Thymus (tissue), 11 donors: ENCODE data around the gene CEP83. TPM values are rescaled to one million over a fixed set of nuclear protein-coding genes. Genes with fewer than 3 reads are reported as not detected.
"Not testable (repeated sequence)": the region's sequence is repeated elsewhere in the genome, so short reads cannot be mapped to it uniquely, and the experiment has no call there.

Source experiments
- DNase-seq, 9 donors: peaks; one replicate each; pipeline ENCODE4 v3.0.0-alpha.2; 2013; ENCODE audit warnings: low spot score in 9 of 9, low read depth in 6 of 9, missing footprints in 1 of 9
- H3K27ac ChIP-seq, 2 donors: one replicate each; pipeline ENCODE4 v1.5.1; 2013; ENCODE audit warnings: control low read depth in 1 of 2, low read depth in 1 of 2, low read length in 1 of 2, mild to moderate bottlenecking in 1 of 2, moderate library complexity in 1 of 2
- H3K27me3 ChIP-seq, 2 donors: one replicate each; pipeline ENCODE4 v1.5.1; 2013; ENCODE audit warnings: low read length in 1 of 2; ENCODE audit not compliant: control insufficient read depth in 2 of 2, insufficient read depth in 1 of 2
- H3K36me3 ChIP-seq, 2 donors: one replicate each; pipeline ENCODE4 v1.5.1; 2013; ENCODE audit warnings: low read length in 1 of 2, mild to moderate bottlenecking in 1 of 2, moderate library complexity in 1 of 2; ENCODE audit not compliant: control insufficient read depth in 2 of 2, insufficient read depth in 2 of 2
- H3K4me1 ChIP-seq, 2 donors: one replicate each; pipeline ENCODE4 v1.5.1; 2013; ENCODE audit warnings: low read length in 2 of 2; ENCODE audit not compliant: control insufficient read depth in 2 of 2, insufficient read depth in 2 of 2
- H3K4me3 ChIP-seq, 2 donors: one replicate each; pipeline ENCODE4 v1.5.1; 2013; ENCODE audit warnings: low read length in 2 of 2, control low read depth in 1 of 2, mild to moderate bottlenecking in 1 of 2
- H3K9me3 ChIP-seq, 2 donors: one replicate each; pipeline ENCODE4 v1.5.1; 2013; ENCODE audit warnings: low read length in 1 of 2, mild to moderate bottlenecking in 1 of 2; ENCODE audit not compliant: control insufficient read depth in 2 of 2, insufficient read depth in 1 of 2
- WGBS: extraction: QIAGEN DNeasy Blood & Tissue Kit; methylation state at CpG from one replicate; pipeline ENCODE4 v1.1.7; 2013; 5-methylcytosine and 5-hydroxymethylcytosine counted together
- polyA plus RNA-seq: library from polyadenylated mRNA; stranded (reverse); fragments of 200-250 nt; gene quantifications from one replicate; pipeline ENCODE4 v1.2.3, GENCODE V29; 2013
- total RNA-seq: library from RNA; stranded (reverse); fragments of 120-200 nt; gene quantifications from one replicate; pipeline ENCODE4 v1.2.4, GENCODE V29; 2013
- donor health status: healthy.

The CEP83 gene
- total and polyA plus RNA-seq, 2 donors = 15.1 TPM

DNA sequence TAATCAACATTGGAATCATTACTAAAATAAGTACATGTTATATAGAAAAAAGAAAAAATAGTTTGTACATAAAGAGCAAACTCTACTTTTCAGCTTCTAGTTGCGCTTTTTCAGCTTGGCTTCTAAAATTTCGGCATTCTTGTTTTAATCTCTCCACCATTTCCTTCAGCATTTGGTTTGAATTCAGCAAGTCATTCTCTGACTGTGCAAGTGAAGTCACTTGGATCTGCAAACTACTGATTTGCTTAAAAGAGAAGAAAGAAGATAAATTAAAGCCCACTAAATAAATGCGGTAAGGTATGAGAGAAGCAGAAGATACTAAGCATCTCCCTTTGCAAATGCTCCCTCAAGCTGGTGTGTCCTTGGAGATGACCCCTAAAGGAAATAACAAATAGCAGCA, 126.3 kb downstream of the CEP83 start:
- Histone ChIP-seq H3K27ac (no peak overlapping the region), H3K27me3 (no peaks in the 10 kb centered on the region), H3K4me3 (no peak overlapping the region), H3K36me3 (peaks cover 0 to 4% of the 10 kb centered on the region in 2 donors), H3K4me1 (no peaks in the 10 kb centered on the region), H3K9me3 (no peaks in the 10 kb centered on the region)
- WGBS = 94% methylated on average over 3 of the region's 3 CpGs
- DNase-seq = no peak

DNA sequence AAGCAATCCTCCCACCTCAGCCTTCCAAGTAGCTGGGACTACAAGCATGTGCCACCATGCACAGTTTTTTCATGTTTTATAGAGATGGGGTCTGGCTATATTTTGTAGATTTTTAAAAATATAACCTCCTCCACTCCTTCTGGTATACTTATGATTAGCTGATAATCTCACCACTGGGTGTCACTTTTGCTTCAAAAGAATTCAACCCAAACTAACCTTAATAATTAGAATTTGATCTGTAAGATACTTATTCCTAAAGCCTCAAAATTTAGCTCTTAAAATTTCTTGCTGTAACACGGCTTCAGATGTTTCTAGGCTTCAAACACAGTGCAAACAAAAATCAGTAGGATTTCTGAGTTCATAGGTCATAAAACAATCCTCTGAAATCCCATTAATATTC, 130.3 kb downstream of the CEP83 start:
- H3K4me3 ChIP-seq = no peak overlapping the region
- H3K4me1 ChIP-seq = no peaks in the 10 kb centered on the region
- peaks cover 0 to 8% of the 10 kb centered on the region in 2 donors for H3K36me3 ChIP-seq
- H3K9me3 ChIP-seq = no peaks in the 10 kb centered on the region
- no peak overlapping the region for H3K27ac ChIP-seq
- DNase-seq = no peak
- H3K27me3 ChIP-seq = no peaks in the 10 kb centered on the region
- WGBS = 96% methylated on average over 1 of the region's 1 CpG

DNA sequence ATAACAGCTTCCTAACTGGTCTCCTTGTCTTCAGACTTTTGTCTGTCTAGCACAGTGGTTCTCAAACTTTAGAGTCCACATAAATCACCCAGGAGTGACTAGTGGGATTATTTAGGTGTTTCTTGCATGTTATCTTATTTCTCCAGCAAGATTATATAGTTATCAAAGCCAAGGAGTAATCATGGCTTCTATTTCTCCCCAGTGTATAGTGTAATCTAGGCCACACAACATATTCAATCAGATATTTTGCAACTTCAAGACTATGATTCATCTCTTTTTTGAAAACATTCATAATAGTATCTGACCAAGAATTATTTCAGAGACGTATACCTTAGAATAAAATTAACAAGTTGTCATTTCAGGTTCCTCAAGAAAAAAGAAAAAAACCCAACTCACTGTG, 131.9 kb downstream of the CEP83 start:
- peaks cover 5 to 13% of the 10 kb centered on the region in 2 donors for H3K36me3 ChIP-seq

DNA sequence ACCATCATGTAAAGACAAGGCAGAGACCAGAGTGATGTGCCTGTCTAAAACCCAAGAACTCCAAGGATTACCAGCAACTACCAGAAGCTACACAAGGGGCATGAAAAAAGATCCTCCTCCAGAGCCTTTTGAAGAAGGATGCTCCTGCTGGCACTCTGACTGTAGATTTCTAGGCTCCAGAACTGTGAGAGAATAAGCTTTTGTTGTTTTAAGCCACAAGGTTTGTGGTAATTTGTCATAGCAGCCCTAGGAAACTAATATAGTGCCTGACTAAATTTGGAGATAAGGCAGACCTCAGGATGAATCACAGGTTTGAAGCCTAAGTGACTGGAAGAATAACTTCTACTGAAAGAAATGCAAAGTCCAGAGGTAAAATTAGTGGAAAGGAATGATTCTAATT, 132.9 kb downstream of the CEP83 start:
- H3K9me3 ChIP-seq = peaks cover 0 to 5% of the 10 kb centered on the region in 2 donors
- H3K36me3 ChIP-seq = peaks cover 5 to 19% of the 10 kb centered on the region in 2 donors
- no peak overlapping the region for H3K27ac ChIP-seq
- no peak overlapping the region for H3K4me3 ChIP-seq
- H3K27me3 ChIP-seq = no peaks in the 10 kb centered on the region
- H3K4me1 ChIP-seq = no peaks in the 10 kb centered on the region
- no peak for DNase-seq

More for the DNA sequence above, 131.9 kb downstream of the CEP83 start:
- Histone ChIP-seq H3K27me3 (no peaks in the 10 kb centered on the region), H3K4me3 (no peak overlapping the region), H3K4me1 (no peaks in the 10 kb centered on the region), H3K9me3 (no peaks in the 10 kb centered on the region), H3K27ac (no peak overlapping the region)
- 93% methylated on average over 1 of the region's 1 CpG for WGBS
- DNase-seq = no peak

DNA sequence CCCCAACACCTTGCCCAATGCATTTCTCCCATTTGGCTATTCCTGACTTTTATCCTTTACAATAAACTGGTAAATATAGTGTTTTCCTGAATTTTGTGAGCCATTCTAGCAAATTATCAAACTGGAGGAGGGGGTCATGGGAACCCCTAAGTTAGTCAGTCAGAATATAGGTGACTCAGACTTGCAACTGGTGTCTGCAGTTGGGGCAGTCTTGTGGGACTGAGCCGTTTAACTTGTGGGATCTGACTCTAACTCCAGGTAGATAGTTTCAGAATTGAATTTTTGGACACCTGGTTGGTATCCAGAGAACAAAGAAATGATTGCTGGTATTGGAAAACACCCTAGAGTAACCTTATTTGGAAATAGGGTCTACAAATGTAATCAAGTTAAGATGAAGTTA, 133.4 kb downstream of the CEP83 start:
- 96% methylated on average over 1 of the region's 1 CpG for WGBS
- DNase-seq = no peak
- Histone ChIP-seq H3K27me3 (no peaks in the 10 kb centered on the region), H3K4me3 (no peak overlapping the region), H3K27ac (no peak overlapping the region), H3K36me3 (peaks cover 9 to 23% of the 10 kb centered on the region in 2 donors), H3K4me1 (no peaks in the 10 kb centered on the region), H3K9me3 (peaks cover 0 to 10% of the 10 kb centered on the region in 2 donors)

DNA sequence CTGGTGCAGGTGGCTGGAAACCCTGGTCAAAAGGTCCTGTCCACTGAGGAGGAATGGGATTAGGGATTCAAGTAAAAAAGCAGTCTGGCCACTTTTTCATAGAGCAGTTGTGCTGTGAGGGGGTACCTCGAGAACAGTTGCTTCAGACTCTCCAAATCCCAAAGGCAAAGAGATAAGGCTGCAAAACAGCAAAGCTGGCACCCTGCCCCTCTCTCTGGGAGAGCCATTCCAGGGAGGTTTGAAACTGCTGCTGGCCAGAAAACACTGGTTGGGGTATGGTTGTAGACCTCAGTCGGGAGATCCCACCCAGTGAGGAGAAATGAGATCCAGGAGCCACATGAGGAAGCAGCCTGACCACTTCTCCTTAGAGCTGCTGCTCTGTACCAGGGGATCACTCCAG, 137.3 kb downstream of the CEP83 start:
- WGBS = 95% methylated on average over 2 of the region's 2 CpGs
- Histone ChIP-seq H3K27ac (no peak overlapping the region), H3K27me3 (no peaks in the 10 kb centered on the region), H3K36me3 (peaks cover 11 to 21% of the 10 kb centered on the region in 2 donors), H3K9me3 (peaks cover 0 to 13% of the 10 kb centered on the region in 2 donors), H3K4me1 (no peaks in the 10 kb centered on the region), H3K4me3 (no peak overlapping the region)
- DNase-seq = no peak

- H3K4me3 ChIP-seq = no peak overlapping the region
- no peak for DNase-seq
- peaks cover 0 to 13% of the 10 kb centered on the region in 2 donors for H3K9me3 ChIP-seq
- peaks cover 11 to 17% of the 10 kb centered on the region in 2 donors for H3K36me3 ChIP-seq
- H3K4me1 ChIP-seq = no peaks in the 10 kb centered on the region
- no peak overlapping the region for H3K27ac ChIP-seq
- H3K27me3 ChIP-seq = no peaks in the 10 kb centered on the region
These were observed 139.6 kb downstream of the CEP83 start for GRCh38 chr12:94320109-94320508.

DNA sequence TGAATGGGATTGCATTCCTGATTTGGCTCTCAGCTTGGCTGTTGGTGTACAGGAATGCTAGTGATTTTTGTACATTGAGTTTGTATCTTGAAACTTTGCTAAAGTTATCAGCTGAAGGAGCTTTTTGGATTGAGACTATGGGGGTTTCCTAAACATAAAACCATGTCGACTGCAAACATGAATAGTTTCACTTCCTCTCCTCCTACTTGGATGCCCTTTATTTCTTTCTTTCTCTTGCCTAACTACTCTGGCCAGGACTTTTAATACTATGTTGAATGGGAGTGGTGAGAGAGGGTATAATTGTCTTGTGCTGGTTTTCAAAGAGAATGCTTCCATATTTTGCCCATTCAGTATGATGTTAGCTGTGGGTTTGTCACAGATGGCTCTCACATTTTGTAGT, 141.5 kb downstream of the CEP83 start:
- WGBS = 67% methylated on average over 1 of the region's 1 CpG
- peaks cover 0 to 13% of the 10 kb centered on the region in 2 donors for H3K9me3 ChIP-seq
- peaks cover 9 to 12% of the 10 kb centered on the region in 2 donors for H3K36me3 ChIP-seq

DNA sequence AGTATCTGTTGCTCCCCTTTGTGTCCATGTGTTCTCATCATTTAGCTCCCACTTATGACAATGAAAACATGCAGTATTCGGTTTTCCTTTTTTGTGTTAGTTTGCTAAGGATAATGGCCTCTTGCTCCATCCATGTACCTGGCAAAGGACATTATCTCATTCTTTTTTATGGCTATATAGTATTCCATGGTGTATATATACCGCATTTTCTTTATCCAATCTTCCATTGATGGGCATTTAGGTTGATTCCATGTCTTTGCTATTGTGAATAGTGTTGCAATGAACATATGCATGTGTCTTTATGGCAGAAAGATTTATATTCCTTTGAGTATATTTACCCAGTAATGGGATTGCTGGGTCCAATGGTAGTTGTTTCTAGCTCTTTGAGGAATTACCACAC, 143.1 kb downstream of the CEP83 start:
- not testable (repeated sequence) for H3K27me3 ChIP-seq, H3K36me3 ChIP-seq, H3K4me3 ChIP-seq, H3K4me1 ChIP-seq, H3K27ac ChIP-seq, DNase-seq, H3K9me3 ChIP-seq
- 98% methylated on average over 2 of the region's 2 CpGs for WGBS

More for the DNA sequence above, 141.5 kb downstream of the CEP83 start:
- Histone ChIP-seq H3K4me1 (no peaks in the 10 kb centered on the region), H3K4me3 (no peak overlapping the region), H3K27me3 (no peaks in the 10 kb centered on the region), H3K27ac (no peak overlapping the region)
- no peak for DNase-seq

DNA sequence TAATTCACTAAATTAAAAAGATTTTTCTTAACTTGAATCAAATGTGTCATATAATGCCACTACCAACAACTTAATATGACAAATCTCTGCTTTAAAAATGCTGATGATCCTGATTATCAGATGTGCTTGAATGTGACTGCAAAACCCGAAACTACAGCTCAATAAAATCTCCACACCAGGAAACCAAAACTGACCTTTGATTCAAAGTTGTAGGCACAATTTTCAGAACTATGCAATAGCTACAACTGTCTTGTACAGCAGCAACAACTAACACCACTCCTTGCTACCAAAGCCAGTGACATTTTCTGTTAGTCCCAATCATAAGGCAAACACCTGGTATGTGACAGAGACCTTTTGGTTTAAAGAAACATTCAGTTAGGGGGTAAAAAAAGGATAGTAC, 147.3 kb downstream of the CEP83 start:
- Histone ChIP-seq H3K27ac (no peak overlapping the region), H3K27me3 (no peaks in the 10 kb centered on the region), H3K4me3 (no peak overlapping the region), H3K9me3 (no peaks in the 10 kb centered on the region), H3K36me3 (peaks cover 0 to 3% of the 10 kb centered on the region in 2 donors), H3K4me1 (no peaks in the 10 kb centered on the region)
- 100% methylated on average over 1 of the region's 1 CpG for WGBS
- DNase-seq = no peak
